SH-SY5Y (cell line): ENCODE results near the gene DNAJB9.

ENCODE experiments used
- GATA2 ChIP-seq: IDR thresholded peaks from 2 replicates; pipeline ENCODE4 v1.6.1; 2011; ENCODE audit warnings: mild to moderate bottlenecking, low read depth, low read length
- GATA3 ChIP-seq: IDR thresholded peaks from 2 replicates; pipeline ENCODE4 v1.6.1; 2011; ENCODE audit warnings: low read depth, mild to moderate bottlenecking, low read length, moderate library complexity

- TF ChIP-seq GATA2, result no peak
- TF ChIP-seq GATA3, result no peak
Observed at GRCh38 chr7:108598153-108598552, 28.5 kb downstream of the DNAJB9 start.
